Measurements from ENCODE around the gene EPS8L1.

DNA sequence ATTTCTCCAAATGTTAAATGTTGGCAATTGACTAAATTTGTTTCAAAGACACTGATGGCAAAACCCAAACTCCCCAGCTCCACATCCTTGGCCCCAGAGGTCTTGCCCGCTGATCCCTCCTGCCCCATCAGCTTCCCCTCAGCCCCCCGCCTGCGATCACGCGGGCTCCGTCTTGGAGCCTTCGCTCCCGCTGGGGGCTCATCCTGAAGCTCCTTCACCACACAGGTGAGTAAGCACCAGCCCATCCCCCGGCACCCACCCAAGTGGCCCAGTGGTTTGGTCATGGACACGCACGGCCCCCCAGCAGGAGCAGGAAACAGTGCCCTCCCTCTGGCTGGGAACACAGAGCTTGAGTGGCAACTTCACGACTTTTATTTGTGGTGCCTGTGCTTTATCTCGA, 14.9 kb downstream of the EPS8L1 start:
- TF ChIP-seq POLR2A (IDR thresholded peaks at IDR 0.05) = no peak
- TF ChIP-seq, protein P1, sequence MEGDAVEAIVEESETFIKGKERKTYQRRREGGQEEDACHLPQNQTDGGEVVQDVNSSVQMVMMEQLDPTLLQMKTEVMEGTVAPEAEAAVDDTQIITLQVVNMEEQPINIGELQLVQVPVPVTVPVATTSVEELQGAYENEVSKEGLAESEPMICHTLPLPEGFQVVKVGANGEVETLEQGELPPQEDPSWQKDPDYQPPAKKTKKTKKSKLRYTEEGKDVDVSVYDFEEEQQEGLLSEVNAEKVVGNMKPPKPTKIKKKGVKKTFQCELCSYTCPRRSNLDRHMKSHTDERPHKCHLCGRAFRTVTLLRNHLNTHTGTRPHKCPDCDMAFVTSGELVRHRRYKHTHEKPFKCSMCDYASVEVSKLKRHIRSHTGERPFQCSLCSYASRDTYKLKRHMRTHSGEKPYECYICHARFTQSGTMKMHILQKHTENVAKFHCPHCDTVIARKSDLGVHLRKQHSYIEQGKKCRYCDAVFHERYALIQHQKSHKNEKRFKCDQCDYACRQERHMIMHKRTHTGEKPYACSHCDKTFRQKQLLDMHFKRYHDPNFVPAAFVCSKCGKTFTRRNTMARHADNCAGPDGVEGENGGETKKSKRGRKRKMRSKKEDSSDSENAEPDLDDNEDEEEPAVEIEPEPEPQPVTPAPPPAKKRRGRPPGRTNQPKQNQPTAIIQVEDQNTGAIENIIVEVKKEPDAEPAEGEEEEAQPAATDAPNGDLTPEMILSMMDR (IDR thresholded peaks at IDR 0.05) = no peak
- no peak for TF ChIP-seq POLR2AphosphoS5 (IDR thresholded peaks at IDR 0.05)
